K562 (cell line): Measurements from ENCODE around the gene PLXNA2. TPM values are rescaled to one million over a fixed set of nuclear protein-coding genes. Genes with fewer than 3 reads are reported as not detected.

Experiments used
- ARID4B ChIP-seq: sonication (generic); formaldehyde crosslinking; IDR thresholded peaks from 2 replicates; pipeline ENCODE4 v1.8.0; 2022; ENCODE audit warnings: mild to moderate bottlenecking, missing genetic modification reagents
- CBX3 ChIP-seq, 2 experiments: IDR thresholded peaks; 1 replicate in 1 of 2; 2 replicates in 1 of 2; pipeline ENCODE4 v1.6.1; 2012; ENCODE audit warnings: inconsistent platforms in 2 of 2, low read length in 2 of 2, borderline replicate concordance in 1 of 2, control low read depth in 1 of 2
- COPS2 ChIP-seq: fragments of 450-650 bp; conservative IDR thresholded peaks from 2 replicates; pipeline ENCODE4 v1.6.1; 2016; ENCODE audit warnings: mild to moderate bottlenecking, moderate library complexity
- MEF2A ChIP-seq: IDR thresholded peaks from 2 replicates; pipeline ENCODE4 v1.6.1; 2011; ENCODE audit warnings: low read depth, mild to moderate bottlenecking, low read length, moderate library complexity; ENCODE audit not compliant: control insufficient read depth
- RBM17 ChIP-seq: fragments of 200-400 bp; formaldehyde crosslinking; IDR thresholded peaks from 2 replicates; pipeline ENCODE4 v1.6.1; 2017; ENCODE audit warnings: low read depth, mild to moderate bottlenecking, low read length, borderline replicate concordance
- RNF219 ChIP-seq: fragments of 250-450 bp; sonication (Bioruptor Pico); IDR thresholded peaks from 2 replicates; pipeline ENCODE4 v1.5.0; 2022; ENCODE audit warnings: mild to moderate bottlenecking
- SRSF7 ChIP-seq: fragments of 200-400 bp; formaldehyde crosslinking; optimal IDR thresholded peaks from 2 replicates; pipeline ENCODE3; 2017; ENCODE audit warnings: mild to moderate bottlenecking, low read depth, low read length
- ZC3H11A ChIP-seq: IDR thresholded peaks from 2 replicates; pipeline ENCODE4 v1.6.1; 2012; ENCODE audit warnings: low read depth, low read length, improper control_type of control experiment
- ZNF140 ChIP-seq: fragments of 250-450 bp; sonication (Bioruptor Pico); IDR thresholded peaks from 2 replicates; pipeline ENCODE4 v1.8.0; 2021; ENCODE audit warnings: moderate library complexity, mild to moderate bottlenecking, inconsistent platforms
- ZNF444 ChIP-seq: fragments of 250-450 bp; sonication (Bioruptor Pico); IDR thresholded peaks from 2 replicates; pipeline ENCODE4 v1.4.0; 2020; ENCODE audit warnings: mild to moderate bottlenecking, moderate library complexity
- ZNF512 ChIP-seq: IDR thresholded peaks from 2 replicates; pipeline ENCODE4 v1.6.1; 2016; ENCODE audit warnings: missing genetic modification characterization, missing compliant biosample characterization
- ZNF518B ChIP-seq: fragments of 250-450 bp; sonication (Bioruptor Pico); IDR thresholded peaks from 2 replicates; pipeline ENCODE4 v1.5.0; 2021; ENCODE audit warnings: mild to moderate bottlenecking, moderate library complexity
- polyA plus RNA-seq, 8 experiments: library from polyadenylated mRNA; depleted of rRNA in 4 of 8; stranded (reverse) in 5 of 8; unstranded in 3 of 8; fragments of >200 nt; fragmentation: Nextera tagmentation in 2 of 8; fragmentation: Illumina TruSeq in 1 of 8; extraction: Ambion mirVana in 2 of 8; extraction: Trizol in 1 of 8; gene quantifications; 2 replicates each; pipeline versions ENCODE4 v1.2.1 to v1.2.3, GENCODE V29; 2011 to 2014; ENCODE audit warnings: inconsistent platforms in 1 of 8, missing spikeins in 1 of 8
- total RNA-seq, 7 experiments: library from RNA; depleted of rRNA in 6 of 7; stranded (reverse); fragments of >200 nt in 6 of 7; fragmentation: Illumina TruSeq in 2 of 7; extraction: Trizol in 2 of 7; gene quantifications; 2 replicates each; pipeline versions ENCODE4 v1.2.1 to v1.2.3, GENCODE V29; 2011 to 2021; ENCODE audit warnings: low replicate concordance in 1 of 7

PLXNA2 gene
- total and polyA plus RNA-seq, 9 of the 15 experiments (the other 6 are each of a cell fraction or from before 2014, with no cell fraction given), result 0.01 to 1.3 (median 0.32) TPM

GRCh38 chr1:208235982-208236761 is 8.0 kb downstream of the PLXNA2 start (continued):
- TF ChIP-seq ARID4B (CRISPR knock-in tag) (no peak), SRSF7 (no peak), MEF2A (no peak), ZC3H11A (no peak), COPS2 (no peak), ZNF512 (tag) (no peak), CBX3 (IDR thresholded peaks at IDR 0.05; ENCODE audit: borderline replicate concordance in 1 of 2, low read length in 2 of 2) (no peak), ZNF518B (CRISPR knock-in tag) (no peak), RNF219 (CRISPR knock-in tag) (no peak), ZNF444 (no peak), RBM17 (no peak), ZNF140 (CRISPR knock-in tag) (no peak)
